A549 (cell line): Measurements from ENCODE around the gene SHISAL1. TPM values are rescaled to one million over a fixed set of nuclear protein-coding genes. Genes with fewer than 3 reads are reported as not detected.

ENCODE experiments used
- ATAC-seq, 2 experiments: fragments of 200-7000 bp in 1 of 2; fragments of >200 bp in 1 of 2; cut with Nextera tagmentation in 1 of 2; cut with Tn5 transposase in 1 of 2; 3 replicates each; pipeline versions ENCODE4 v1.8.0 to v1.9.1; 2018 to 2020; ENCODE audit warnings: mild to moderate bottlenecking in 1 of 2, moderate library complexity in 1 of 2
- CTCF ChIA-PET: fragments of 300-600 bp; sonication (Branson Sonifier 250); formaldehyde crosslinking; extraction: SDS; loops from one replicate; lab custom pipeline; 2021; ENCODE audit warnings: antibody characterized with exemption, inconsistent platforms; lab: Yijun Ruan, JAX
- POLR2A ChIA-PET: fragments of 350-600 bp; formaldehyde crosslinking; extraction: SDS; loops from one replicate; lab custom pipeline; 2021; ENCODE audit warnings: antibody characterized with exemption, inconsistent platforms; lab: Yijun Ruan, JAX
- DNase-seq, 2 experiments: peaks; one replicate each; pipeline versions ENCODE4 v3.0.0 to v3.0.0-alpha.2; 2011 to 2016; ENCODE audit warnings: low read depth in 1 of 2, low spot score in 1 of 2
- FAIRE-seq: peaks from 2 replicates; lab custom pipeline; 2011; peaks lifted over from hg19 to GRCh38; lab: Jason Lieb, UNC
- H3K27ac ChIP-seq, 2 experiments: fragments of >200 bp; sonication (Bioruptor Twin); formaldehyde crosslinking; 3 replicates each; pipeline ENCODE4 v1.5.1; 2016 to 2017
- H3K4me1 ChIP-seq: fragments of >200 bp; sonication (Bioruptor Twin); formaldehyde crosslinking; 3 replicates; pipeline ENCODE4 v1.6.1; 2016
- H3K4me2 ChIP-seq: fragments of >200 bp; sonication (Bioruptor Twin); formaldehyde crosslinking; 3 replicates; pipeline ENCODE4 v1.6.1; 2016
- H3K4me3 ChIP-seq: fragments of >200 bp; sonication (Bioruptor Twin); formaldehyde crosslinking; 3 replicates; pipeline ENCODE4 v1.5.1; 2016
- H3K9me3 ChIP-seq: fragments of >200 bp; sonication (Bioruptor Twin); formaldehyde crosslinking; 3 replicates; pipeline ENCODE4 v1.6.1; 2016
- CEBPB ChIP-seq, 2 experiments: fragments of >200 bp in 1 of 2; sonication (Bioruptor Twin) in 1 of 2; formaldehyde crosslinking in 1 of 2; IDR thresholded peaks; 2 replicates each; pipeline ENCODE4 v1.6.1; 2012 to 2016
- EHMT2 ChIP-seq: fragments of 200-600 bp; sonication (generic); IDR thresholded peaks from 2 replicates; pipeline ENCODE4 v1.6.1; 2016; ENCODE audit warnings: antibody characterized with exemption, low read depth, mild to moderate bottlenecking, moderate library complexity
- ESRRA ChIP-seq: fragments of 150-350 bp; IDR thresholded peaks from 2 replicates; pipeline ENCODE4 v1.6.1; 2014; ENCODE audit warnings: mild to moderate bottlenecking, low read length, borderline replicate concordance
- HOXA7 ChIP-seq: fragments of 250-450 bp; sonication (Bioruptor Pico); IDR thresholded peaks from 2 replicates; pipeline ENCODE4 v1.5.0; 2020; ENCODE audit warnings: mild to moderate bottlenecking, moderate library complexity
- HOXB13 ChIP-seq: fragments of 250-450 bp; sonication (Bioruptor Pico); IDR thresholded peaks from 2 replicates; pipeline ENCODE4 v1.5.0; 2020; ENCODE audit warnings: low read depth, mild to moderate bottlenecking, moderate library complexity
- HOXB5 ChIP-seq: fragments of 250-450 bp; sonication (Bioruptor Pico); IDR thresholded peaks from 2 replicates; pipeline ENCODE4 v1.5.0; 2020; ENCODE audit warnings: mild to moderate bottlenecking, moderate library complexity
- JUN ChIP-seq, 2 experiments: fragments of >200 bp; sonication (Bioruptor Twin); formaldehyde crosslinking; IDR thresholded peaks; 2 replicates in 1 of 2; 3 replicates in 1 of 2; pipeline ENCODE4 v1.6.1; 2016 to 2017
- NFE2L2 ChIP-seq: fragments of 150-350 bp; conservative IDR thresholded peaks from 2 replicates; pipeline ENCODE4 v1.6.1; 2014; ENCODE audit warnings: low read length
- NPAS2 ChIP-seq: fragments of 250-450 bp; sonication (Bioruptor Pico); IDR thresholded peaks from 2 replicates; pipeline ENCODE4 v1.8.0; 2022; ENCODE audit warnings: mild to moderate bottlenecking, moderate library complexity, borderline replicate concordance
- PHF8 ChIP-seq: fragments of 200-600 bp; sonication (generic); IDR thresholded peaks from 2 replicates; pipeline ENCODE4 v1.6.1; 2016; ENCODE audit warnings: low read depth, mild to moderate bottlenecking, antibody characterized with exemption, moderate library complexity, borderline replicate concordance
- RAD21 ChIP-seq, 2 experiments: fragments of >200 bp in 1 of 2; sonication (Bioruptor Twin) in 1 of 2; formaldehyde crosslinking in 1 of 2; IDR thresholded peaks in 1 of 2; conservative IDR thresholded peaks in 1 of 2; 2 replicates in 1 of 2; 3 replicates in 1 of 2; pipeline ENCODE4 v1.6.1; 2012 to 2018; ENCODE audit warnings: inconsistent platforms in 1 of 2
- RCOR1 ChIP-seq: fragments of 150-350 bp; IDR thresholded peaks from 2 replicates; pipeline ENCODE4 v1.6.1; 2014; ENCODE audit warnings: antibody characterized with exemption, low read length, low read depth
- SMC3 ChIP-seq: fragments of >200 bp; sonication (Bioruptor Twin); formaldehyde crosslinking; IDR thresholded peaks from 3 replicates; pipeline ENCODE4 v1.6.1; 2018; ENCODE audit warnings: inconsistent platforms
- SREBF2 ChIP-seq: fragments of 450-650 bp; IDR thresholded peaks from 2 replicates; pipeline ENCODE4 v1.6.1; 2014; ENCODE audit warnings: mild to moderate bottlenecking, moderate library complexity
- TFCP2L1 ChIP-seq: fragments of 250-450 bp; sonication (Bioruptor Pico); IDR thresholded peaks from 2 replicates; pipeline ENCODE4 v1.5.0; 2021; ENCODE audit warnings: mild to moderate bottlenecking
- ZC3H11A ChIP-seq: fragments of 450-650 bp; IDR thresholded peaks from 2 replicates; pipeline ENCODE4 v1.6.1; 2014; ENCODE audit warnings: antibody characterized with exemption, mild to moderate bottlenecking
- ZNF302 ChIP-seq: fragments of 250-450 bp; sonication (Bioruptor Pico); IDR thresholded peaks from 2 replicates; pipeline ENCODE4 v1.9.0; 2021; ENCODE audit warnings: inconsistent platforms, mild to moderate bottlenecking, moderate library complexity
- ZSCAN20 ChIP-seq: fragments of 250-450 bp; sonication (Bioruptor Pico); IDR thresholded peaks from 2 replicates; pipeline ENCODE4 v1.8.0; 2022; ENCODE audit warnings: mild to moderate bottlenecking, moderate library complexity
- WGBS: methylation state at CpG from one replicate; pipeline ENCODE4 v1.1.6; 2017; ENCODE audit errors: missing lambda C conversion rate; 5-methylcytosine and 5-hydroxymethylcytosine counted together
- polyA plus RNA-seq, 4 experiments: library from polyadenylated mRNA; depleted of rRNA in 3 of 4; stranded (reverse); fragments of >200 nt; fragmentation: RNase III in 1 of 4; extraction: RNeasy Plus Mini Kit Qiagen cat#74134 plus additional on column Dnase treatment in 1 of 4; gene quantifications; 2 replicates in 3 of 4; 3 replicates in 1 of 4; pipeline ENCODE4 v1.2.3, GENCODE V29; 2011 to 2017
- TF ChIP-seq, protein P1 (sequence below): fragments of >200 bp; sonication (Bioruptor Twin); formaldehyde crosslinking; IDR thresholded peaks from 2 replicates; pipeline ENCODE4 v1.6.1; 2016
- TF ChIP-seq, protein P2 (sequence below): IDR thresholded peaks from 2 replicates; pipeline ENCODE4 v1.6.1; 2012
- TF ChIP-seq, protein P3 (sequence below): fragments of 200-600 bp; sonication (generic); IDR thresholded peaks from 2 replicates; pipeline ENCODE4 v1.6.1; 2016; ENCODE audit warnings: antibody characterized with exemption, mild to moderate bottlenecking, moderate library complexity
- TF ChIP-seq, protein P4 (sequence below): fragments of 150-350 bp; IDR thresholded peaks from 2 replicates; pipeline ENCODE4 v1.6.1; 2014; ENCODE audit warnings: low read depth, mild to moderate bottlenecking, low read length
- TF ChIP-seq, protein P5 (sequence below): fragments of 250-450 bp; sonication (Bioruptor Pico); IDR thresholded peaks from 2 replicates; pipeline ENCODE4 v1.5.0; 2020; ENCODE audit warnings: low read depth, mild to moderate bottlenecking, moderate library complexity
- TF ChIP-seq, protein P6 (sequence below): fragments of >200 bp; sonication (Bioruptor Twin); formaldehyde crosslinking; IDR thresholded peaks from 3 replicates; pipeline ENCODE4 v1.6.1; 2016
- TF ChIP-seq, protein P7 (sequence below): fragments of >200 bp; sonication (Bioruptor Twin); formaldehyde crosslinking; IDR thresholded peaks from 3 replicates; pipeline ENCODE4 v1.5.1; 2016

Gene SHISAL1
- polyA plus RNA-seq, 2 of the 4 experiments (the other 2 are of a cell fraction), result 0.61 to 1.9 TPM

DNA sequence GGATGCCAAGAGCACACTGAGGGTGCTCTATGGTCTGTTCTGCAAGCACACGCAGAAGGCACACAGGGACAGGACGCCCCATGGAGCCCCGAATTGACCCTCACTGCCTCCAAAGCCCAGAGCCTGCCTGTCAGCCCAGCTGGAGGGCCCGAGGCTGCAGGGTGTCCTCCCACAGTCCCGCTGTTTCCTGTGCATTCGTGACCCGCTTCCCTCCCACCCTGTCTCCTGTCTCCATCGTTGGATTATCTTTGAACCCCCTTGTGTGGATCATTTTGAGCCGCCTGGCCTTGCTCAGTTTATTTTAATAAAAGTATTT is 106.5 kb downstream of the SHISAL1 start:
- Histone ChIP-seq H3K4me1 (no peaks in the 10 kb centered on the region), H3K4me2 (no peak overlapping the region), H3K4me3 (no peak overlapping the region), H3K9me3 (peaks cover 3% of the 10 kb centered on the region; the same call in 1 of the 3 replicates), H3K27ac (no peak overlapping the region)
- ChIA-PET CTCF (no interaction called here), POLR2A (no interaction called here)
- no peak for DNase-seq
- WGBS, result 70% methylated on average over 9 of the region's 9 CpGs
- TF ChIP-seq HOXB5, result no peak
- TF ChIP-seq EHMT2, result no peak
- no peak for TF ChIP-seq SMC3
- no peak for TF ChIP-seq RAD21 (conservative IDR thresholded peaks at IDR 0.05 in 1 of 2, IDR thresholded peaks at IDR 0.05 in 1 of 2)
- no peak for TF ChIP-seq RCOR1
- no peak for TF ChIP-seq JUN (IDR thresholded peaks at IDR 0.05)
- TF ChIP-seq HOXA7 (CRISPR knock-in tag), result no peak
- TF ChIP-seq TFCP2L1, result no peak
- TF ChIP-seq, protein P1, sequence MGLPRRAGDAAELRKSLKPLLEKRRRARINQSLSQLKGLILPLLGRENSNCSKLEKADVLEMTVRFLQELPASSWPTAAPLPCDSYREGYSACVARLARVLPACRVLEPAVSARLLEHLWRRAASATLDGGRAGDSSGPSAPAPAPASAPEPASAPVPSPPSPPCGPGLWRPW, result no peak
- no peak for TF ChIP-seq NPAS2 (CRISPR knock-in tag)
- TF ChIP-seq, protein P2, sequence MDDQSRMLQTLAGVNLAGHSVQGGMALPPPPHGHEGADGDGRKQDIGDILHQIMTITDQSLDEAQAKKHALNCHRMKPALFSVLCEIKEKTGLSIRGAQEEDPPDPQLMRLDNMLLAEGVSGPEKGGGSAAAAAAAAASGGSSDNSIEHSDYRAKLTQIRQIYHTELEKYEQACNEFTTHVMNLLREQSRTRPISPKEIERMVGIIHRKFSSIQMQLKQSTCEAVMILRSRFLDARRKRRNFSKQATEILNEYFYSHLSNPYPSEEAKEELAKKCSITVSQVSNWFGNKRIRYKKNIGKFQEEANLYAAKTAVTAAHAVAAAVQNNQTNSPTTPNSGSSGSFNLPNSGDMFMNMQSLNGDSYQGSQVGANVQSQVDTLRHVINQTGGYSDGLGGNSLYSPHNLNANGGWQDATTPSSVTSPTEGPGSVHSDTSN, result no peak
- no peak for TF ChIP-seq ZC3H11A
- TF ChIP-seq, protein P3, sequence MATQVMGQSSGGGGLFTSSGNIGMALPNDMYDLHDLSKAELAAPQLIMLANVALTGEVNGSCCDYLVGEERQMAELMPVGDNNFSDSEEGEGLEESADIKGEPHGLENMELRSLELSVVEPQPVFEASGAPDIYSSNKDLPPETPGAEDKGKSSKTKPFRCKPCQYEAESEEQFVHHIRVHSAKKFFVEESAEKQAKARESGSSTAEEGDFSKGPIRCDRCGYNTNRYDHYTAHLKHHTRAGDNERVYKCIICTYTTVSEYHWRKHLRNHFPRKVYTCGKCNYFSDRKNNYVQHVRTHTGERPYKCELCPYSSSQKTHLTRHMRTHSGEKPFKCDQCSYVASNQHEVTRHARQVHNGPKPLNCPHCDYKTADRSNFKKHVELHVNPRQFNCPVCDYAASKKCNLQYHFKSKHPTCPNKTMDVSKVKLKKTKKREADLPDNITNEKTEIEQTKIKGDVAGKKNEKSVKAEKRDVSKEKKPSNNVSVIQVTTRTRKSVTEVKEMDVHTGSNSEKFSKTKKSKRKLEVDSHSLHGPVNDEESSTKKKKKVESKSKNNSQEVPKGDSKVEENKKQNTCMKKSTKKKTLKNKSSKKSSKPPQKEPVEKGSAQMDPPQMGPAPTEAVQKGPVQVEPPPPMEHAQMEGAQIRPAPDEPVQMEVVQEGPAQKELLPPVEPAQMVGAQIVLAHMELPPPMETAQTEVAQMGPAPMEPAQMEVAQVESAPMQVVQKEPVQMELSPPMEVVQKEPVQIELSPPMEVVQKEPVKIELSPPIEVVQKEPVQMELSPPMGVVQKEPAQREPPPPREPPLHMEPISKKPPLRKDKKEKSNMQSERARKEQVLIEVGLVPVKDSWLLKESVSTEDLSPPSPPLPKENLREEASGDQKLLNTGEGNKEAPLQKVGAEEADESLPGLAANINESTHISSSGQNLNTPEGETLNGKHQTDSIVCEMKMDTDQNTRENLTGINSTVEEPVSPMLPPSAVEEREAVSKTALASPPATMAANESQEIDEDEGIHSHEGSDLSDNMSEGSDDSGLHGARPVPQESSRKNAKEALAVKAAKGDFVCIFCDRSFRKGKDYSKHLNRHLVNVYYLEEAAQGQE, result no peak
- TF ChIP-seq ZSCAN20 (CRISPR knock-in tag), result no peak
- no peak for ATAC-seq
- no peak for FAIRE-seq

DNA sequence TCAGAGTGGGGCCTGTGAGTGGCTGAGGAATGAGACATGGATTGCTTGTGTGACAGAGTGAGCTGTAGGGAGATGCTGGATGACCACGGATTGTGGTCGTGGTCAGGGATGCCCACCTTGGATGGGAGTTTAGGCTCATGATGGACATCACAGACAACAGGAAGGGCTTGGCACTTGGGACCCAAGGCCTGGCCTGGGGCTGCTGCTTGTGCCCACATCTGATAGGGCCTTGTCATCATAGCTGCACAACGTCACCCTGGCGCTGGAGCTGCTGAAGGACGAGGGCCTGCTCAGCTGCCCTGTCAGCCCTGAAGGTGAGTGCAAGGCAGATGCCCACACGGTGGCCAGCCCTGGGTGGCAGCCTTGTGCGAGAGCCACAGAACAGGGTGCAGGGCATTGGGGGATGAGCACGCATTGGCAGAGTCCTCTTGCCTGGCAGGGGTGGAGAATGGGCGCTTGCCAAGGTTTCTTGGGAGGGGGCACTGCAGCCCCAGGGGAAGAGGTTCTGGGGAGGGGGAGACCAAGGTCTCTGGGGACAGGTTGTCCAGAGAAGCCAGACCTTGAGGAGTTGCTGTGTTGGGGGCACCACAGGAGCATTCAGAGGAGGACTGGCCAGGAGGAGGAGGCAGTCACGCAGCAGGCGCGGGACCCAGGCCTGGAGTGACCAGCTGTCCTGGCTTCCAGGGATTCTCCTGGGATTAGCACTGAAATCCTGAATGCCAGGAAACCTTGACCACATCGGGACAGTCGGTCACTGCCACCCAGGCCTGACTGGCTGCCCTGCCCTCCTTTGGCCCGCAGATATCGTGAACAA is 107.0 kb downstream of the SHISAL1 start:
- H3K4me1 ChIP-seq, result no peaks in the 10 kb centered on the region
- no peak for FAIRE-seq
- peaks cover 3% of the 10 kb centered on the region; the same call in 1 of the 3 replicates for H3K9me3 ChIP-seq
- H3K4me2 ChIP-seq, result no peak overlapping the region
- no peak overlapping the region for H3K4me3 ChIP-seq
- DNase-seq, result no peak
- no peak; a peak in 1 of 6 replicates for ATAC-seq
- no peak overlapping the region for H3K27ac ChIP-seq
- ChIA-PET POLR2A (no interaction called here), CTCF (no interaction called here)
- TF ChIP-seq, protein P4, sequence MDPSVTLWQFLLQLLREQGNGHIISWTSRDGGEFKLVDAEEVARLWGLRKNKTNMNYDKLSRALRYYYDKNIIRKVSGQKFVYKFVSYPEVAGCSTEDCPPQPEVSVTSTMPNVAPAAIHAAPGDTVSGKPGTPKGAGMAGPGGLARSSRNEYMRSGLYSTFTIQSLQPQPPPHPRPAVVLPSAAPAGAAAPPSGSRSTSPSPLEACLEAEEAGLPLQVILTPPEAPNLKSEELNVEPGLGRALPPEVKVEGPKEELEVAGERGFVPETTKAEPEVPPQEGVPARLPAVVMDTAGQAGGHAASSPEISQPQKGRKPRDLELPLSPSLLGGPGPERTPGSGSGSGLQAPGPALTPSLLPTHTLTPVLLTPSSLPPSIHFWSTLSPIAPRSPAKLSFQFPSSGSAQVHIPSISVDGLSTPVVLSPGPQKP, result no peak
- no peak for TF ChIP-seq HOXB5
- no peak for TF ChIP-seq CEBPB (IDR thresholded peaks at IDR 0.05)
- TF ChIP-seq, protein P5, sequence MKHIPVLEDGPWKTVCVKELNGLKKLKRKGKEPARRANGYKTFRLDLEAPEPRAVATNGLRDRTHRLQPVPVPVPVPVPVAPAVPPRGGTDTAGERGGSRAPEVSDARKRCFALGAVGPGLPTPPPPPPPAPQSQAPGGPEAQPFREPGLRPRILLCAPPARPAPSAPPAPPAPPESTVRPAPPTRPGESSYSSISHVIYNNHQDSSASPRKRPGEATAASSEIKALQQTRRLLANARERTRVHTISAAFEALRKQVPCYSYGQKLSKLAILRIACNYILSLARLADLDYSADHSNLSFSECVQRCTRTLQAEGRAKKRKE (CRISPR knock-in tag), result no peak
- no peak for TF ChIP-seq HOXB13 (CRISPR knock-in tag)
- TF ChIP-seq, protein P6, sequence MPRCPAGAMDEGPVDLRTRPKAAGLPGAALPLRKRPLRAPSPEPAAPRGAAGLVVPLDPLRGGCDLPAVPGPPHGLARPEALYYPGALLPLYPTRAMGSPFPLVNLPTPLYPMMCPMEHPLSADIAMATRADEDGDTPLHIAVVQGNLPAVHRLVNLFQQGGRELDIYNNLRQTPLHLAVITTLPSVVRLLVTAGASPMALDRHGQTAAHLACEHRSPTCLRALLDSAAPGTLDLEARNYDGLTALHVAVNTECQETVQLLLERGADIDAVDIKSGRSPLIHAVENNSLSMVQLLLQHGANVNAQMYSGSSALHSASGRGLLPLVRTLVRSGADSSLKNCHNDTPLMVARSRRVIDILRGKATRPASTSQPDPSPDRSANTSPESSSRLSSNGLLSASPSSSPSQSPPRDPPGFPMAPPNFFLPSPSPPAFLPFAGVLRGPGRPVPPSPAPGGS, result no peak
- TF ChIP-seq SMC3, result no peak
- TF ChIP-seq, protein P1, result no peak
- no peak for TF ChIP-seq PHF8
- TF ChIP-seq, protein P7, sequence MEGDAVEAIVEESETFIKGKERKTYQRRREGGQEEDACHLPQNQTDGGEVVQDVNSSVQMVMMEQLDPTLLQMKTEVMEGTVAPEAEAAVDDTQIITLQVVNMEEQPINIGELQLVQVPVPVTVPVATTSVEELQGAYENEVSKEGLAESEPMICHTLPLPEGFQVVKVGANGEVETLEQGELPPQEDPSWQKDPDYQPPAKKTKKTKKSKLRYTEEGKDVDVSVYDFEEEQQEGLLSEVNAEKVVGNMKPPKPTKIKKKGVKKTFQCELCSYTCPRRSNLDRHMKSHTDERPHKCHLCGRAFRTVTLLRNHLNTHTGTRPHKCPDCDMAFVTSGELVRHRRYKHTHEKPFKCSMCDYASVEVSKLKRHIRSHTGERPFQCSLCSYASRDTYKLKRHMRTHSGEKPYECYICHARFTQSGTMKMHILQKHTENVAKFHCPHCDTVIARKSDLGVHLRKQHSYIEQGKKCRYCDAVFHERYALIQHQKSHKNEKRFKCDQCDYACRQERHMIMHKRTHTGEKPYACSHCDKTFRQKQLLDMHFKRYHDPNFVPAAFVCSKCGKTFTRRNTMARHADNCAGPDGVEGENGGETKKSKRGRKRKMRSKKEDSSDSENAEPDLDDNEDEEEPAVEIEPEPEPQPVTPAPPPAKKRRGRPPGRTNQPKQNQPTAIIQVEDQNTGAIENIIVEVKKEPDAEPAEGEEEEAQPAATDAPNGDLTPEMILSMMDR, result no peak
- TF ChIP-seq ZNF302 (CRISPR knock-in tag), result no peak
- no peak for TF ChIP-seq SREBF2
- no peak for TF ChIP-seq NFE2L2
- TF ChIP-seq TFCP2L1, result no peak
- TF ChIP-seq EHMT2, result no peak
- no peak for TF ChIP-seq ESRRA
- 0% methylated on average over 2 of the region's 16 CpGs for WGBS
